HepG2 (cell line): Measurements from ENCODE around the gene IQCK. TPM values are rescaled to one million over a fixed set of nuclear protein-coding genes. Genes with fewer than 3 reads are reported as not detected.

Experiments
- ADNP ChIP-seq: sonication (generic); formaldehyde crosslinking; IDR thresholded peaks from 2 replicates; pipeline ENCODE4 v1.4.0; 2020; ENCODE audit warnings: missing genetic modification reagents
- GPN1 ChIP-seq: sonication (generic); formaldehyde crosslinking; IDR thresholded peaks from 2 replicates; pipeline ENCODE4 v1.5.1; 2020; ENCODE audit warnings: missing genetic modification reagents, borderline replicate concordance
- IRF2 ChIP-seq: IDR thresholded peaks from 2 replicates; pipeline ENCODE4 v1.6.1; 2018; ENCODE audit warnings: missing genetic modification reagents, missing compliant biosample characterization
- NFKB2 ChIP-seq: sonication (generic); formaldehyde crosslinking; IDR thresholded peaks from 2 replicates; pipeline ENCODE4 v1.4.0; 2020; ENCODE audit warnings: missing genetic modification reagents, borderline replicate concordance
- ZNF282 ChIP-seq: fragments of 450-650 bp; IDR thresholded peaks from 2 replicates; pipeline ENCODE4 v1.6.1; 2018; ENCODE audit not compliant: partially characterized antibody
- ZNF616 ChIP-seq: sonication (generic); formaldehyde crosslinking; IDR thresholded peaks from 2 replicates; pipeline ENCODE4 v1.5.0; 2020; ENCODE audit warnings: low read depth, mild to moderate bottlenecking, missing genetic modification reagents
- ZNF788 ChIP-seq: sonication (generic); formaldehyde crosslinking; IDR thresholded peaks from 2 replicates; pipeline ENCODE4 v1.5.0; 2020; ENCODE audit warnings: mild to moderate bottlenecking, missing genetic modification reagents, borderline replicate concordance
- polyA plus RNA-seq, 8 experiments: library from polyadenylated mRNA; depleted of rRNA in 3 of 8; stranded (reverse) in 7 of 8; unstranded in 1 of 8; fragments of >200 nt; fragmentation: Illumina TruSeq in 4 of 8; extraction: Trizol in 4 of 8; gene quantifications; 2 replicates each; pipeline versions ENCODE4 v1.2.1 to v1.2.3, GENCODE V29; 2011 to 2016; ENCODE audit warnings: low read depth in 4 of 8, missing spikeins in 1 of 8, mixed read lengths in 1 of 8; ENCODE audit not compliant: insufficient read depth in 1 of 8
- total RNA-seq, 5 experiments: library from RNA; depleted of rRNA; stranded (reverse); fragments of >200 nt; fragmentation: Illumina TruSeq; extraction: Trizol; gene quantifications; 2 replicates each; pipeline ENCODE4 v1.2.3, GENCODE V29; 2016; ENCODE audit warnings: low read depth in 1 of 5
- TF ChIP-seq, protein P1 (sequence below): sonication (generic); formaldehyde crosslinking; IDR thresholded peaks from 2 replicates; pipeline ENCODE4 v1.4.0; 2020; ENCODE audit warnings: mild to moderate bottlenecking, missing genetic modification reagents
- TF ChIP-seq, protein P2 (sequence below): sonication (generic); formaldehyde crosslinking; IDR thresholded peaks from 2 replicates; pipeline ENCODE4 v1.9.0; 2021; ENCODE audit warnings: mild to moderate bottlenecking, missing genetic modification reagents
- TF ChIP-seq, protein P3 (sequence below): fragments of 450-650 bp; IDR thresholded peaks from 2 replicates; pipeline ENCODE4 v1.6.1; 2016
- TF ChIP-seq, protein P4 (sequence below): sonication (generic); formaldehyde crosslinking; IDR thresholded peaks from 2 replicates; pipeline ENCODE4 v1.4.0; 2020; ENCODE audit warnings: missing genetic modification reagents
- TF ChIP-seq, protein P5 (sequence below): IDR thresholded peaks from 2 replicates; pipeline ENCODE4 v1.6.1; 2012; ENCODE audit warnings: inconsistent platforms

IQCK gene
- total and polyA plus RNA-seq, 2 of the 13 experiments (the other 11 are each of a cell fraction or from before 2014, with no cell fraction given), result 5.1 to 7.3 TPM

DNA sequence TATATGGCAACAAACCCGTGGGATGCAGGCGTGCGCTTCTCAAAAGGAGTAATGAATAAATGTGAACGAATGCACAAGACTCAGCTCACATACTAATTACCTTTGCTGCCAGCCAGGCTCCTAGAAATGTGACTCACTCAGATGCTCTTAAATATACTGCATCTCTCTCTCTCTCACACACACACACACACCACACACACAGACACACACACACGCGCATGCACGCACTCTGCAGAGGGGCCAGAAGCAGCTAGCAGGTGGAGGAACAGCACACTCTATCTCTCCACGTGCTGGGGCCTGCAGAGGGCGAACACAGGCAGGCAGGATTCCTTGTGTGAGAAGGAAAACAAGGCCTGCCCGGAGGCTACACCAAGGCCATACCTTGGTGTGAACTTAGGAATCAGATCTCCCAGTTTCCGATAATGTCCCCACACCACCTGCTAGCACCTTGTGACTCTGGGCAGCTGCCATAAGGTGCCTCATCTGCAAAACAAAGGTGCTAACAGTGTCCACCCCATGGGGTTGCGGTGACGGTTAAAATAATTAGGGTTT lies 161.2 kb downstream of the IQCK start (continued):
- TF ChIP-seq, protein P1, sequence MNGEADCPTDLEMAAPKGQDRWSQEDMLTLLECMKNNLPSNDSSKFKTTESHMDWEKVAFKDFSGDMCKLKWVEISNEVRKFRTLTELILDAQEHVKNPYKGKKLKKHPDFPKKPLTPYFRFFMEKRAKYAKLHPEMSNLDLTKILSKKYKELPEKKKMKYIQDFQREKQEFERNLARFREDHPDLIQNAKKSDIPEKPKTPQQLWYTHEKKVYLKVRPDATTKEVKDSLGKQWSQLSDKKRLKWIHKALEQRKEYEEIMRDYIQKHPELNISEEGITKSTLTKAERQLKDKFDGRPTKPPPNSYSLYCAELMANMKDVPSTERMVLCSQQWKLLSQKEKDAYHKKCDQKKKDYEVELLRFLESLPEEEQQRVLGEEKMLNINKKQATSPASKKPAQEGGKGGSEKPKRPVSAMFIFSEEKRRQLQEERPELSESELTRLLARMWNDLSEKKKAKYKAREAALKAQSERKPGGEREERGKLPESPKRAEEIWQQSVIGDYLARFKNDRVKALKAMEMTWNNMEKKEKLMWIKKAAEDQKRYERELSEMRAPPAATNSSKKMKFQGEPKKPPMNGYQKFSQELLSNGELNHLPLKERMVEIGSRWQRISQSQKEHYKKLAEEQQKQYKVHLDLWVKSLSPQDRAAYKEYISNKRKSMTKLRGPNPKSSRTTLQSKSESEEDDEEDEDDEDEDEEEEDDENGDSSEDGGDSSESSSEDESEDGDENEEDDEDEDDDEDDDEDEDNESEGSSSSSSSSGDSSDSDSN (CRISPR knock-in tag), result 0 out of 2 replicates have a peak, but pooled peaks have one; percentile 27
- TF ChIP-seq, protein P2, sequence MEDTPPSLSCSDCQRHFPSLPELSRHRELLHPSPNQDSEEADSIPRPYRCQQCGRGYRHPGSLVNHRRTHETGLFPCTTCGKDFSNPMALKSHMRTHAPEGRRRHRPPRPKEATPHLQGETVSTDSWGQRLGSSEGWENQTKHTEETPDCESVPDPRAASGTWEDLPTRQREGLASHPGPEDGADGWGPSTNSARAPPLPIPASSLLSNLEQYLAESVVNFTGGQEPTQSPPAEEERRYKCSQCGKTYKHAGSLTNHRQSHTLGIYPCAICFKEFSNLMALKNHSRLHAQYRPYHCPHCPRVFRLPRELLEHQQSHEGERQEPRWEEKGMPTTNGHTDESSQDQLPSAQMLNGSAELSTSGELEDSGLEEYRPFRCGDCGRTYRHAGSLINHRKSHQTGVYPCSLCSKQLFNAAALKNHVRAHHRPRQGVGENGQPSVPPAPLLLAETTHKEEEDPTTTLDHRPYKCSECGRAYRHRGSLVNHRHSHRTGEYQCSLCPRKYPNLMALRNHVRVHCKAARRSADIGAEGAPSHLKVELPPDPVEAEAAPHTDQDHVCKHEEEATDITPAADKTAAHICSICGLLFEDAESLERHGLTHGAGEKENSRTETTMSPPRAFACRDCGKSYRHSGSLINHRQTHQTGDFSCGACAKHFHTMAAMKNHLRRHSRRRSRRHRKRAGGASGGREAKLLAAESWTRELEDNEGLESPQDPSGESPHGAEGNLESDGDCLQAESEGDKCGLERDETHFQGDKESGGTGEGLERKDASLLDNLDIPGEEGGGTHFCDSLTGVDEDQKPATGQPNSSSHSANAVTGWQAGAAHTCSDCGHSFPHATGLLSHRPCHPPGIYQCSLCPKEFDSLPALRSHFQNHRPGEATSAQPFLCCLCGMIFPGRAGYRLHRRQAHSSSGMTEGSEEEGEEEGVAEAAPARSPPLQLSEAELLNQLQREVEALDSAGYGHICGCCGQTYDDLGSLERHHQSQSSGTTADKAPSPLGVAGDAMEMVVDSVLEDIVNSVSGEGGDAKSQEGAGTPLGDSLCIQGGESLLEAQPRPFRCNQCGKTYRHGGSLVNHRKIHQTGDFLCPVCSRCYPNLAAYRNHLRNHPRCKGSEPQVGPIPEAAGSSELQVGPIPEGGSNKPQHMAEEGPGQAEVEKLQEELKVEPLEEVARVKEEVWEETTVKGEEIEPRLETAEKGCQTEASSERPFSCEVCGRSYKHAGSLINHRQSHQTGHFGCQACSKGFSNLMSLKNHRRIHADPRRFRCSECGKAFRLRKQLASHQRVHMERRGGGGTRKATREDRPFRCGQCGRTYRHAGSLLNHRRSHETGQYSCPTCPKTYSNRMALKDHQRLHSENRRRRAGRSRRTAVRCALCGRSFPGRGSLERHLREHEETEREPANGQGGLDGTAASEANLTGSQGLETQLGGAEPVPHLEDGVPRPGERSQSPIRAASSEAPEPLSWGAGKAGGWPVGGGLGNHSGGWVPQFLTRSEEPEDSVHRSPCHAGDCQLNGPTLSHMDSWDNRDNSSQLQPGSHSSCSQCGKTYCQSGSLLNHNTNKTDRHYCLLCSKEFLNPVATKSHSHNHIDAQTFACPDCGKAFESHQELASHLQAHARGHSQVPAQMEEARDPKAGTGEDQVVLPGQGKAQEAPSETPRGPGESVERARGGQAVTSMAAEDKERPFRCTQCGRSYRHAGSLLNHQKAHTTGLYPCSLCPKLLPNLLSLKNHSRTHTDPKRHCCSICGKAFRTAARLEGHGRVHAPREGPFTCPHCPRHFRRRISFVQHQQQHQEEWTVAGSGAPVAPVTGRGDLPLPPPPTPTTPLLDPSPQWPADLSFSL (CRISPR knock-in tag), result 0 out of 2 replicates have a peak, but pooled peaks have one; percentile 58
- peak; percentile 18; the same call in 1 of the 2 replicates for TF ChIP-seq IRF2 (CRISPR knock-in tag)
- no peak for TF ChIP-seq ZNF616
- TF ChIP-seq, protein P3, sequence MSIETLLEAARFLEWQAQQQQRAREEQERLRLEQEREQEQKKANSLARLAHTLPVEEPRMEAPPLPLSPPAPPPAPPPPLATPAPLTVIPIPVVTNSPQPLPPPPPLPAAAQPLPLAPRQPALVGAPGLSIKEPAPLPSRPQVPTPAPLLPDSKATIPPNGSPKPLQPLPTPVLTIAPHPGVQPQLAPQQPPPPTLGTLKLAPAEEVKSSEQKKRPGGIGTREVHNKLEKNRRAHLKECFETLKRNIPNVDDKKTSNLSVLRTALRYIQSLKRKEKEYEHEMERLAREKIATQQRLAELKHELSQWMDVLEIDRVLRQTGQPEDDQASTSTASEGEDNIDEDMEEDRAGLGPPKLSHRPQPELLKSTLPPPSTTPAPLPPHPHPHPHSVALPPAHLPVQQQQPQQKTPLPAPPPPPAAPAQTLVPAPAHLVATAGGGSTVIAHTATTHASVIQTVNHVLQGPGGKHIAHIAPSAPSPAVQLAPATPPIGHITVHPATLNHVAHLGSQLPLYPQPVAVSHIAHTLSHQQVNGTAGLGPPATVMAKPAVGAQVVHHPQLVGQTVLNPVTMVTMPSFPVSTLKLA, result 0 out of 2 replicates have a peak, but pooled peaks have one; percentile 6
- 0 out of 2 replicates have a peak, but pooled peaks have one; percentile 28 for TF ChIP-seq NFKB2
- TF ChIP-seq, protein P4, sequence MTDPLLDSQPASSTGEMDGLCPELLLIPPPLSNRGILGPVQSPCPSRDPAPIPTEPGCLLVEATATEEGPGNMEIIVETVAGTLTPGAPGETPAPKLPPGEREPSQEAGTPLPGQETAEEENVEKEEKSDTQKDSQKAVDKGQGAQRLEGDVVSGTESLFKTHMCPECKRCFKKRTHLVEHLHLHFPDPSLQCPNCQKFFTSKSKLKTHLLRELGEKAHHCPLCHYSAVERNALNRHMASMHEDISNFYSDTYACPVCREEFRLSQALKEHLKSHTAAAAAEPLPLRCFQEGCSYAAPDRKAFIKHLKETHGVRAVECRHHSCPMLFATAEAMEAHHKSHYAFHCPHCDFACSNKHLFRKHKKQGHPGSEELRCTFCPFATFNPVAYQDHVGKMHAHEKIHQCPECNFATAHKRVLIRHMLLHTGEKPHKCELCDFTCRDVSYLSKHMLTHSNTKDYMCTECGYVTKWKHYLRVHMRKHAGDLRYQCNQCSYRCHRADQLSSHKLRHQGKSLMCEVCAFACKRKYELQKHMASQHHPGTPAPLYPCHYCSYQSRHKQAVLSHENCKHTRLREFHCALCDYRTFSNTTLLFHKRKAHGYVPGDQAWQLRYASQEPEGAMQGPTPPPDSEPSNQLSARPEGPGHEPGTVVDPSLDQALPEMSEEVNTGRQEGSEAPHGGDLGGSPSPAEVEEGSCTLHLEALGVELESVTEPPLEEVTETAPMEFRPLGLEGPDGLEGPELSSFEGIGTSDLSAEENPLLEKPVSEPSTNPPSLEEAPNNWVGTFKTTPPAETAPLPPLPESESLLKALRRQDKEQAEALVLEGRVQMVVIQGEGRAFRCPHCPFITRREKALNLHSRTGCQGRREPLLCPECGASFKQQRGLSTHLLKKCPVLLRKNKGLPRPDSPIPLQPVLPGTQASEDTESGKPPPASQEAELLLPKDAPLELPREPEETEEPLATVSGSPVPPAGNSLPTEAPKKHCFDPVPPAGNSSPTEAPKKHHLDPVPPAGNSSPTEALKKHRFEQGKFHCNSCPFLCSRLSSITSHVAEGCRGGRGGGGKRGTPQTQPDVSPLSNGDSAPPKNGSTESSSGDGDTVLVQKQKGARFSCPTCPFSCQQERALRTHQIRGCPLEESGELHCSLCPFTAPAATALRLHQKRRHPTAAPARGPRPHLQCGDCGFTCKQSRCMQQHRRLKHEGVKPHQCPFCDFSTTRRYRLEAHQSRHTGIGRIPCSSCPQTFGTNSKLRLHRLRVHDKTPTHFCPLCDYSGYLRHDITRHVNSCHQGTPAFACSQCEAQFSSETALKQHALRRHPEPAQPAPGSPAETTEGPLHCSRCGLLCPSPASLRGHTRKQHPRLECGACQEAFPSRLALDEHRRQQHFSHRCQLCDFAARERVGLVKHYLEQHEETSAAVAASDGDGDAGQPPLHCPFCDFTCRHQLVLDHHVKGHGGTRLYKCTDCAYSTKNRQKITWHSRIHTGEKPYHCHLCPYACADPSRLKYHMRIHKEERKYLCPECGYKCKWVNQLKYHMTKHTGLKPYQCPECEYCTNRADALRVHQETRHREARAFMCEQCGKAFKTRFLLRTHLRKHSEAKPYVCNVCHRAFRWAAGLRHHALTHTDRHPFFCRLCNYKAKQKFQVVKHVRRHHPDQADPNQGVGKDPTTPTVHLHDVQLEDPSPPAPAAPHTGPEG (CRISPR knock-in tag), result no peak
- TF ChIP-seq, protein P5, sequence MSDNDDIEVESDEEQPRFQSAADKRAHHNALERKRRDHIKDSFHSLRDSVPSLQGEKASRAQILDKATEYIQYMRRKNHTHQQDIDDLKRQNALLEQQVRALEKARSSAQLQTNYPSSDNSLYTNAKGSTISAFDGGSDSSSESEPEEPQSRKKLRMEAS, result peak; percentile 42; the same call in 1 of the 2 replicates
- TF ChIP-seq GPN1 (CRISPR knock-in tag), result no peak
- 0 out of 2 replicates have a peak, but pooled peaks have one; percentile 36 for TF ChIP-seq ZNF788
- no peak for TF ChIP-seq ADNP
- TF ChIP-seq ZNF282, result no peak
